HEK293 (cell line): ENCODE results near the gene HOXA3.

Source experiments
- BCL11B ChIP-seq: fragments of 450-650 bp; formaldehyde crosslinking; IDR thresholded peaks from 2 replicates; pipeline ENCODE4 v1.5.1; 2016; ENCODE audit warnings: low read depth, missing biosample characterization, missing genetic modification characterization
- GLI2 ChIP-seq: fragments of 450-650 bp; formaldehyde crosslinking; IDR thresholded peaks from 2 replicates; pipeline ENCODE4; 2017; ENCODE audit warnings: missing biosample characterization, missing genetic modification characterization, low read depth, borderline replicate concordance
- GLI4 ChIP-seq: fragments of 450-650 bp; formaldehyde crosslinking; IDR thresholded peaks from 2 replicates; pipeline ENCODE4 v1.5.1; 2016; ENCODE audit warnings: missing biosample characterization, missing genetic modification characterization
- KLF8 ChIP-seq: fragments of 450-650 bp; formaldehyde crosslinking; IDR thresholded peaks from 2 replicates; pipeline ENCODE4 v1.5.1; 2016; ENCODE audit warnings: missing biosample characterization, missing genetic modification characterization
- OSR2 ChIP-seq: fragments of 450-650 bp; formaldehyde crosslinking; IDR thresholded peaks from 2 replicates; pipeline ENCODE4 v1.5.1; 2016; ENCODE audit warnings: missing biosample characterization, missing genetic modification characterization
- ZIC2 ChIP-seq: fragments of 450-650 bp; formaldehyde crosslinking; IDR thresholded peaks from 2 replicates; pipeline ENCODE4 v1.5.1; 2016; ENCODE audit warnings: missing biosample characterization, missing genetic modification characterization
- ZNF16 ChIP-seq: fragments of 450-650 bp; formaldehyde crosslinking; IDR thresholded peaks from 2 replicates; pipeline ENCODE4 v1.5.1; 2016; ENCODE audit warnings: low read depth, missing biosample characterization, missing genetic modification characterization
- ZNF239 ChIP-seq: fragments of 450-650 bp; formaldehyde crosslinking; IDR thresholded peaks from 2 replicates; pipeline ENCODE4 v1.5.1; 2016; ENCODE audit warnings: missing biosample characterization, missing genetic modification characterization
- ZNF335 ChIP-seq: fragments of 450-650 bp; formaldehyde crosslinking; conservative IDR thresholded peaks from 2 replicates; pipeline ENCODE4 v1.5.1; 2016; ENCODE audit warnings: missing biosample characterization, missing genetic modification characterization
- ZNF366 ChIP-seq: fragments of 450-650 bp; formaldehyde crosslinking; conservative IDR thresholded peaks from 2 replicates; pipeline ENCODE4 v1.5.1; 2016; ENCODE audit warnings: missing biosample characterization, missing genetic modification characterization
- ZNF426 ChIP-seq: fragments of 450-650 bp; formaldehyde crosslinking; IDR thresholded peaks from 2 replicates; pipeline ENCODE4 v1.5.1; 2017; ENCODE audit warnings: missing biosample characterization, missing genetic modification characterization, mild to moderate bottlenecking, inconsistent platforms, moderate library complexity
- ZNF473 ChIP-seq: fragments of 450-650 bp; formaldehyde crosslinking; IDR thresholded peaks from 2 replicates; pipeline ENCODE4 v1.5.1; 2017; ENCODE audit warnings: missing biosample characterization, missing genetic modification characterization
- ZNF529 ChIP-seq: fragments of 450-650 bp; formaldehyde crosslinking; IDR thresholded peaks from 2 replicates; pipeline ENCODE4 v1.5.1; 2017; ENCODE audit warnings: missing genetic modification characterization, missing biosample characterization; ENCODE audit not compliant: insufficient replicate concordance
- ZNF560 ChIP-seq: fragments of 450-650 bp; formaldehyde crosslinking; IDR thresholded peaks from 2 replicates; pipeline ENCODE4 v1.5.1; 2017; ENCODE audit warnings: missing biosample characterization, missing genetic modification characterization, borderline replicate concordance
- ZNF571 ChIP-seq: fragments of 450-650 bp; formaldehyde crosslinking; IDR thresholded peaks from 2 replicates; pipeline ENCODE4 v1.5.0; 2017; ENCODE audit warnings: missing biosample characterization, missing genetic modification characterization
- ZNF610 ChIP-seq: fragments of 450-650 bp; formaldehyde crosslinking; IDR thresholded peaks from 2 replicates; pipeline ENCODE4 v1.5.1; 2016; ENCODE audit warnings: missing biosample characterization, missing genetic modification characterization, borderline replicate concordance
- ZNF623 ChIP-seq: fragments of 450-650 bp; formaldehyde crosslinking; IDR thresholded peaks from 2 replicates; pipeline ENCODE4 v1.5.1; 2016; ENCODE audit warnings: missing biosample characterization, missing genetic modification characterization
- ZNF629 ChIP-seq: fragments of 450-650 bp; formaldehyde crosslinking; IDR thresholded peaks from 2 replicates; pipeline ENCODE4 v1.5.1; 2017; ENCODE audit warnings: missing biosample characterization, missing genetic modification characterization
- ZNF658 ChIP-seq: fragments of 450-650 bp; formaldehyde crosslinking; IDR thresholded peaks from 2 replicates; pipeline ENCODE4; 2016; ENCODE audit warnings: missing biosample characterization, missing genetic modification characterization
- ZNF660 ChIP-seq: fragments of 450-650 bp; IDR thresholded peaks from 2 replicates; pipeline ENCODE4 v1.5.1; 2018; ENCODE audit warnings: missing biosample characterization, mild to moderate bottlenecking, missing genetic modification characterization
- ZNF747 ChIP-seq: fragments of 450-650 bp; formaldehyde crosslinking; IDR thresholded peaks from 2 replicates; pipeline ENCODE4 v1.5.1; 2016; ENCODE audit warnings: missing biosample characterization, missing genetic modification characterization
- ZNF791 ChIP-seq: fragments of 450-650 bp; formaldehyde crosslinking; IDR thresholded peaks from 2 replicates; pipeline ENCODE4 v1.5.1; 2016; ENCODE audit warnings: missing biosample characterization, missing genetic modification characterization
- ZNF830 ChIP-seq: fragments of 450-650 bp; IDR thresholded peaks from 2 replicates; pipeline ENCODE4 v1.5.0; 2018; ENCODE audit warnings: missing biosample characterization, missing genetic modification characterization, low read depth, mild to moderate bottlenecking, moderate library complexity
- TF ChIP-seq, protein P1 (sequence below): fragments of 450-650 bp; formaldehyde crosslinking; IDR thresholded peaks from 2 replicates; pipeline ENCODE4 v1.5.1; 2017; ENCODE audit warnings: missing biosample characterization, missing genetic modification characterization
- TF ChIP-seq, protein P2 (sequence below): fragments of 450-650 bp; formaldehyde crosslinking; IDR thresholded peaks from 2 replicates; pipeline ENCODE4 v1.5.1; 2016; ENCODE audit warnings: missing biosample characterization, missing genetic modification characterization, low read depth
- TF ChIP-seq, protein P3 (sequence below): fragments of 450-650 bp; formaldehyde crosslinking; IDR thresholded peaks from 2 replicates; pipeline ENCODE4 v1.5.1; 2016; ENCODE audit warnings: missing biosample characterization, missing genetic modification characterization
- TF ChIP-seq, protein P4 (sequence below): fragments of 450-650 bp; formaldehyde crosslinking; IDR thresholded peaks from 2 replicates; pipeline ENCODE4 v1.5.1; 2017; ENCODE audit warnings: missing biosample characterization, missing genetic modification characterization
- TF ChIP-seq, protein P5 (sequence below): fragments of 450-650 bp; formaldehyde crosslinking; IDR thresholded peaks from 2 replicates; pipeline ENCODE4 v1.5.1; 2017; ENCODE audit warnings: missing biosample characterization, missing genetic modification characterization
- TF ChIP-seq, protein P6 (sequence below): fragments of 450-650 bp; formaldehyde crosslinking; IDR thresholded peaks from 2 replicates; pipeline ENCODE4 v1.5.1; 2016; ENCODE audit warnings: missing biosample characterization, missing genetic modification characterization

The HOXA3 gene

DNA sequence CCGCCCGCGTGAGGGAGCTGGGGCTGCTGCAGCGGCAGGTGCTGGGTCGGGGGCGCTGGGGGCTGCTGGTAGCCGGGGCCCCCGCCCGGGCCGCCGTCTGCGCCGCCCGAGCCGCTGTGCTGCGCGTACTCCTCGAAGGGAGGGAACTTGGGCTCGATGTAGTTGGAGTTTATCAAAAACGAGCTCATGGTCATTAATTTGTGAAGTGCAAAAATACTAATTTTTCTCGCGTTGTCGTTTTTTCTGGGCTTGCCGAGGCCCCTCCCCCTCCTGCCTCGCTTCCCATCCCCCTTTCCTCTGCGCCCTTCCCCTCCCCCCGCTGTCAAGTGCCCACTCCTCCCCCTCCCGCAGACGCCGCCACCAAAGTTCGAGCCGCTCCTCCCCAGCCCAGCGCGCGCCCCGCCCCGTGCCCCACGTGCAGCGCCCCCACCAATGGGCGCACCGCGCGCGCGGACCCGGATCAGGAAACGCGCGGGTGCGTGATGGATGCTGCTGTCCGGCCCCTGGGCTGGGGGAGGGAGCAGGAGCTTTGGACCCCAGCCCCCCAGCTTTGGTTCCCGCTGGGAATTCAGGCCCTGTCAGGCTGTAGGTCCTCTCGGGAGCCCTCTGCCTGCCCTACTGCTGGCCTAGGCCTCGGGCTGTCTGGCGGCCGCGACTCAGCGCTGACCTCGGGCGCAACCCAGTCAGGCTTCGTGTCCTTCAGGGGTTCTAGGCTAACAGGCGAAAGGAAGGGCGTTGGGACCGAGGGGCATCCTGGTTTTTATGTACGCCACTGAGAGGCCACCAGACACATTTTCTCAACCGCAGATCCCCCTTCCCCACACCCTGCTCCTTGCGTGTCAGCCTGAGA, 21.6 kb downstream of the HOXA3 start, which contains the start of gene HOXA4 (continued):
- TF ChIP-seq, protein P1, sequence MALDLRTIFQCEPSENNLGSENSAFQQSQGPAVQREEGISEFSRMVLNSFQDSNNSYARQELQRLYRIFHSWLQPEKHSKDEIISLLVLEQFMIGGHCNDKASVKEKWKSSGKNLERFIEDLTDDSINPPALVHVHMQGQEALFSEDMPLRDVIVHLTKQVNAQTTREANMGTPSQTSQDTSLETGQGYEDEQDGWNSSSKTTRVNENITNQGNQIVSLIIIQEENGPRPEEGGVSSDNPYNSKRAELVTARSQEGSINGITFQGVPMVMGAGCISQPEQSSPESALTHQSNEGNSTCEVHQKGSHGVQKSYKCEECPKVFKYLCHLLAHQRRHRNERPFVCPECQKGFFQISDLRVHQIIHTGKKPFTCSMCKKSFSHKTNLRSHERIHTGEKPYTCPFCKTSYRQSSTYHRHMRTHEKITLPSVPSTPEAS = no peak
- TF ChIP-seq, protein P2, sequence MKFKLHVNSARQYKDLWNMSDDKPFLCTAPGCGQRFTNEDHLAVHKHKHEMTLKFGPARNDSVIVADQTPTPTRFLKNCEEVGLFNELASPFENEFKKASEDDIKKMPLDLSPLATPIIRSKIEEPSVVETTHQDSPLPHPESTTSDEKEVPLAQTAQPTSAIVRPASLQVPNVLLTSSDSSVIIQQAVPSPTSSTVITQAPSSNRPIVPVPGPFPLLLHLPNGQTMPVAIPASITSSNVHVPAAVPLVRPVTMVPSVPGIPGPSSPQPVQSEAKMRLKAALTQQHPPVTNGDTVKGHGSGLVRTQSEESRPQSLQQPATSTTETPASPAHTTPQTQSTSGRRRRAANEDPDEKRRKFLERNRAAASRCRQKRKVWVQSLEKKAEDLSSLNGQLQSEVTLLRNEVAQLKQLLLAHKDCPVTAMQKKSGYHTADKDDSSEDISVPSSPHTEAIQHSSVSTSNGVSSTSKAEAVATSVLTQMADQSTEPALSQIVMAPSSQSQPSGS (tag by site-specific recombination) = no peak
- TF ChIP-seq KLF8 (peak; percentile 73; the same call in 1 of the 2 replicates), ZNF335 (peak; percentile 77), ZNF791 (tag by site-specific recombination) (no peak), ZNF610 (tag by site-specific recombination) (0 out of 2 replicates have a peak, but pooled peaks have one; percentile 68), ZNF239 (tag by site-specific recombination) (no peak), ZNF560 (tag by site-specific recombination) (no peak), GLI2 (tag by site-specific recombination) (no peak), ZNF830 (no peak), GLI4 (tag by site-specific recombination) (no peak), ZIC2 (tag by site-specific recombination) (peak; percentile 27), ZNF529 (no peak), ZNF747 (no peak), BCL11B (tag by site-specific recombination) (peak; percentile 52; the same call in 1 of the 2 replicates), ZNF658 (tag by site-specific recombination) (no peak), ZNF623 (tag by site-specific recombination) (no peak), ZNF366 (tag by site-specific recombination) (no peak), ZNF660 (tag by site-specific recombination) (peak; percentile 22; the same call in 1 of the 2 replicates), ZNF426 (tag by site-specific recombination) (no peak), ZNF16 (no peak), ZNF629 (tag by site-specific recombination) (peak; percentile 63), ZNF571 (tag by site-specific recombination) (no peak), OSR2 (tag by site-specific recombination) (peak; percentile 70), ZNF473 (tag by site-specific recombination) (no peak)
- TF ChIP-seq, protein P3, sequence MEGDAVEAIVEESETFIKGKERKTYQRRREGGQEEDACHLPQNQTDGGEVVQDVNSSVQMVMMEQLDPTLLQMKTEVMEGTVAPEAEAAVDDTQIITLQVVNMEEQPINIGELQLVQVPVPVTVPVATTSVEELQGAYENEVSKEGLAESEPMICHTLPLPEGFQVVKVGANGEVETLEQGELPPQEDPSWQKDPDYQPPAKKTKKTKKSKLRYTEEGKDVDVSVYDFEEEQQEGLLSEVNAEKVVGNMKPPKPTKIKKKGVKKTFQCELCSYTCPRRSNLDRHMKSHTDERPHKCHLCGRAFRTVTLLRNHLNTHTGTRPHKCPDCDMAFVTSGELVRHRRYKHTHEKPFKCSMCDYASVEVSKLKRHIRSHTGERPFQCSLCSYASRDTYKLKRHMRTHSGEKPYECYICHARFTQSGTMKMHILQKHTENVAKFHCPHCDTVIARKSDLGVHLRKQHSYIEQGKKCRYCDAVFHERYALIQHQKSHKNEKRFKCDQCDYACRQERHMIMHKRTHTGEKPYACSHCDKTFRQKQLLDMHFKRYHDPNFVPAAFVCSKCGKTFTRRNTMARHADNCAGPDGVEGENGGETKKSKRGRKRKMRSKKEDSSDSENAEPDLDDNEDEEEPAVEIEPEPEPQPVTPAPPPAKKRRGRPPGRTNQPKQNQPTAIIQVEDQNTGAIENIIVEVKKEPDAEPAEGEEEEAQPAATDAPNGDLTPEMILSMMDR (tag by site-specific recombination) = no peak; the same call in 1 of the 2 replicates
- TF ChIP-seq, protein P4, sequence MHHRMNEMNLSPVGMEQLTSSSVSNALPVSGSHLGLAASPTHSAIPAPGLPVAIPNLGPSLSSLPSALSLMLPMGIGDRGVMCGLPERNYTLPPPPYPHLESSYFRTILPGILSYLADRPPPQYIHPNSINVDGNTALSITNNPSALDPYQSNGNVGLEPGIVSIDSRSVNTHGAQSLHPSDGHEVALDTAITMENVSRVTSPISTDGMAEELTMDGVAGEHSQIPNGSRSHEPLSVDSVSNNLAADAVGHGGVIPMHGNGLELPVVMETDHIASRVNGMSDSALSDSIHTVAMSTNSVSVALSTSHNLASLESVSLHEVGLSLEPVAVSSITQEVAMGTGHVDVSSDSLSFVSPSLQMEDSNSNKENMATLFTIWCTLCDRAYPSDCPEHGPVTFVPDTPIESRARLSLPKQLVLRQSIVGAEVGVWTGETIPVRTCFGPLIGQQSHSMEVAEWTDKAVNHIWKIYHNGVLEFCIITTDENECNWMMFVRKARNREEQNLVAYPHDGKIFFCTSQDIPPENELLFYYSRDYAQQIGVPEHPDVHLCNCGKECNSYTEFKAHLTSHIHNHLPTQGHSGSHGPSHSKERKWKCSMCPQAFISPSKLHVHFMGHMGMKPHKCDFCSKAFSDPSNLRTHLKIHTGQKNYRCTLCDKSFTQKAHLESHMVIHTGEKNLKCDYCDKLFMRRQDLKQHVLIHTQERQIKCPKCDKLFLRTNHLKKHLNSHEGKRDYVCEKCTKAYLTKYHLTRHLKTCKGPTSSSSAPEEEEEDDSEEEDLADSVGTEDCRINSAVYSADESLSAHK = peak; percentile 22; the same call in 1 of the 2 replicates
- TF ChIP-seq, protein P5, sequence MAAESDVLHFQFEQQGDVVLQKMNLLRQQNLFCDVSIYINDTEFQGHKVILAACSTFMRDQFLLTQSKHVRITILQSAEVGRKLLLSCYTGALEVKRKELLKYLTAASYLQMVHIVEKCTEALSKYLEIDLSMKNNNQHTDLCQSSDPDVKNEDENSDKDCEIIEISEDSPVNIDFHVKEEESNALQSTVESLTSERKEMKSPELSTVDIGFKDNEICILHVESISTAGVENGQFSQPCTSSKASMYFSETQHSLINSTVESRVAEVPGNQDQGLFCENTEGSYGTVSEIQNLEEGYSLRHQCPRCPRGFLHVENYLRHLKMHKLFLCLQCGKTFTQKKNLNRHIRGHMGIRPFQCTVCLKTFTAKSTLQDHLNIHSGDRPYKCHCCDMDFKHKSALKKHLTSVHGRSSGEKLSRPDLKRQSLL (tag by site-specific recombination) = 0 out of 2 replicates have a peak, but pooled peaks have one; percentile 28
- TF ChIP-seq, protein P6, sequence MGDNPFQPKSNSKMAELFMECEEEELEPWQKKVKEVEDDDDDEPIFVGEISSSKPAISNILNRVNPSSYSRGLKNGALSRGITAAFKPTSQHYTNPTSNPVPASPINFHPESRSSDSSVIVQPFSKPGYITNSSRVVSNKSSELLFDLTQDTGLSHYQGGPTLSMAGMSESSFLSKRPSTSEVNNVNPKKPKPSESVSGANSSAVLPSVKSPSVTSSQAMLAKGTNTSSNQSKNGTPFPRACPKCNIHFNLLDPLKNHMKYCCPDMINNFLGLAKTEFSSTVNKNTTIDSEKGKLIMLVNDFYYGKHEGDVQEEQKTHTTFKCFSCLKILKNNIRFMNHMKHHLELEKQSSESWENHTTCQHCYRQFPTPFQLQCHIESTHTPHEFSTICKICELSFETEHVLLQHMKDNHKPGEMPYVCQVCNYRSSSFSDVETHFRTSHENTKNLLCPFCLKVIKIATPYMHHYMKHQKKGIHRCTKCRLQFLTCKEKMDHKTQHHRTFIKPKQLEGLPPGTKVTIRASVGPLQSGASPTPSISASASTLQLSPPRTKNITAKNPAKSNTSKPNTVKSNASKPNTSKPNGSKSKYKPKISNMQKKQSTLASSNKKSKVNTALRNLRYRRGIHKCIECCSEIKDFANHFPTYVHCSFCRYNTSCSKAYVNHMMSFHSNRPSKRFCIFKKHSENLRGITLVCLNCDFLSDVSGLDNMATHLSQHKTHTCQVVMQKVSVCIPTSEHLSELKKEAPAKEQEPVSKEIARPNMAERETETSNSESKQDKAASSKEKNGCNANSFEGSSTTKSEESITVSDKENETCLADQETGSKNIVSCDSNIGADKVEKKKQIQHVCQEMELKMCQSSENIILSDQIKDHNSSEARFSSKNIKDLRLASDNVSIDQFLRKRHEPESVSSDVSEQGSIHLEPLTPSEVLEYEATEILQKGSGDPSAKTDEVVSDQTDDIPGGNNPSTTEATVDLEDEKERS = no peak
